ENCODE measurements around the gene SLC24A3. TPM values are rescaled to one million over a fixed set of nuclear protein-coding genes. Genes with fewer than 3 reads are reported as not detected.
A peak's percentile ranks its signal among the peaks of the same experiment; 100 is the strongest.

Gene SLC24A3
- total RNA-seq, 1 donor from 2014 or later: not detected

GRCh38 chr20:19566226-19566945, 353.9 kb downstream of the SLC24A3 start:
- intact Hi-C loops (cut with micrococcal nuclease): no loop called here
- Mint-ChIP-seq H3K4me1 (ENCODE audit: low read depth) (no peaks in the 10 kb centered on the region), H3K4me3 (ENCODE audit: low read depth) (no peak overlapping the region), H3K27me3 (ENCODE audit: low read depth) (no peaks in the 10 kb centered on the region), H3K36me3 (ENCODE audit: low read depth) (no peaks in the 10 kb centered on the region), H3K9me3 (peaks cover 6% of the 10 kb centered on the region), H3K27ac (no peak overlapping the region)
- DNase-seq (ENCODE audit: low spot score): no peak

GRCh38 chr20:19568128-19568527, 355.7 kb downstream of the SLC24A3 start:
- no peak overlapping the region for H3K27ac Mint-ChIP-seq
- H3K9me3 Mint-ChIP-seq: peaks cover 6% of the 10 kb centered on the region
- no peak for DNase-seq (ENCODE audit: low spot score)
- H3K4me3 Mint-ChIP-seq (ENCODE audit: low read depth): no peak overlapping the region
- intact Hi-C loops (cut with micrococcal nuclease): no loop called here
- no peaks in the 10 kb centered on the region for H3K36me3 Mint-ChIP-seq (ENCODE audit: low read depth)
- no peaks in the 10 kb centered on the region for H3K4me1 Mint-ChIP-seq (ENCODE audit: low read depth)
- H3K27me3 Mint-ChIP-seq (ENCODE audit: low read depth): no peaks in the 10 kb centered on the region

GRCh38 chr20:19571996-19572395, 359.6 kb downstream of the SLC24A3 start:
- Mint-ChIP-seq H3K4me1 (ENCODE audit: low read depth) (no peaks in the 10 kb centered on the region), H3K27me3 (ENCODE audit: low read depth) (no peaks in the 10 kb centered on the region), H3K36me3 (ENCODE audit: low read depth) (no peaks in the 10 kb centered on the region), H3K27ac (no peak overlapping the region), H3K9me3 (peaks cover 6% of the 10 kb centered on the region), H3K4me3 (ENCODE audit: low read depth) (no peak overlapping the region)
- DNase-seq (ENCODE audit: low spot score): no peak
- intact Hi-C loops (cut with micrococcal nuclease): no loop called here

GRCh38 chr20:19577692-19578091, 365.2 kb downstream of the SLC24A3 start:
- H3K9me3 Mint-ChIP-seq: no peaks in the 10 kb centered on the region
- no peaks in the 10 kb centered on the region for H3K4me1 Mint-ChIP-seq (ENCODE audit: low read depth)
- intact Hi-C loops (cut with micrococcal nuclease): no loop called here
- peaks cover 2% of the 10 kb centered on the region for H3K27me3 Mint-ChIP-seq (ENCODE audit: low read depth)
- no peak overlapping the region for H3K27ac Mint-ChIP-seq
- H3K36me3 Mint-ChIP-seq (ENCODE audit: low read depth): no peaks in the 10 kb centered on the region
- no peak overlapping the region for H3K4me3 Mint-ChIP-seq (ENCODE audit: low read depth)
- DNase-seq (ENCODE audit: low spot score): no peak

GRCh38 chr20:19582782-19583181, 370.3 kb downstream of the SLC24A3 start:
- Mint-ChIP-seq H3K27me3 (ENCODE audit: low read depth) (peaks cover 2% of the 10 kb centered on the region), H3K4me1 (ENCODE audit: low read depth) (no peaks in the 10 kb centered on the region), H3K4me3 (ENCODE audit: low read depth) (no peak overlapping the region), H3K27ac (no peak overlapping the region), H3K9me3 (no peaks in the 10 kb centered on the region), H3K36me3 (ENCODE audit: low read depth) (no peaks in the 10 kb centered on the region)
- intact Hi-C loops (cut with micrococcal nuclease): loop anchor here (1.0 kb wide), 1 partner anchor 376 kb away; no protein-coding TSS in a partner anchor
- no peak for DNase-seq (ENCODE audit: low spot score)

- Mint-ChIP-seq H3K36me3 (ENCODE audit: low read depth) (no peaks in the 10 kb centered on the region), H3K27ac (no peak overlapping the region), H3K4me3 (ENCODE audit: low read depth) (no peak overlapping the region), H3K4me1 (ENCODE audit: low read depth) (no peaks in the 10 kb centered on the region), H3K9me3 (no peaks in the 10 kb centered on the region), H3K27me3 (ENCODE audit: low read depth) (peaks cover 2% of the 10 kb centered on the region)
- DNase-seq (ENCODE audit: low spot score): peak; percentile 16
- intact Hi-C loops (cut with micrococcal nuclease): loop anchor here (1.0 kb wide), 1 partner anchor 377 kb away; no protein-coding TSS in a partner anchor
Observed at GRCh38 chr20:19583532-19584175, 371.2 kb downstream of the SLC24A3 start.

- Mint-ChIP-seq H3K27me3 (ENCODE audit: low read depth) (no peaks in the 10 kb centered on the region), H3K4me1 (ENCODE audit: low read depth) (peaks cover 7% of the 10 kb centered on the region), H3K27ac (no peak overlapping the region), H3K4me3 (ENCODE audit: low read depth) (no peak overlapping the region), H3K9me3 (no peaks in the 10 kb centered on the region), H3K36me3 (ENCODE audit: low read depth) (no peaks in the 10 kb centered on the region)
- intact Hi-C loops (cut with micrococcal nuclease): no loop called here
- DNase-seq (ENCODE audit: low spot score): no peak
Observed at GRCh38 chr20:19588241-19588640, 375.8 kb downstream of the SLC24A3 start.

DNA sequence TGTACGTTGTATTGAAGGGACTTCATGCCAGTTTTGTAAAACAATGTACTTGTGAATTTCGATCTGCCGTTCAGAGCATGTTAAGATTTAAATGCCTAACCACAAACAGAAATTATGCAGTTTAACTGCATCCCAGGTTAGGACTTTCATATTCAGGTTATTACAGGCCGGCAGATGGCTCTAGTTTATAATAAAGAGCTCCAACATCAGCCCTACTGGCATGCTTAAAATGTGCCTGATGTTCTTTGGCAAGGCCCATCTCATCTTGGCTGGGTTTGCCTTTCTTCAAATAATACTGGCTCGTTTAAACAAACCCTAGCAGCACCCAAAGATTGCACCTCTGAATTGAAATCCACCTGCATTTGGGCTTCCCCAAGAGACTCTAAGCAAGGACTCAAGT, 376.3 kb downstream of the SLC24A3 start:
- H3K36me3 Mint-ChIP-seq (ENCODE audit: low read depth): no peaks in the 10 kb centered on the region
- no peak for DNase-seq (ENCODE audit: low spot score)
- no peak overlapping the region for H3K27ac Mint-ChIP-seq
- no peaks in the 10 kb centered on the region for H3K27me3 Mint-ChIP-seq (ENCODE audit: low read depth)
- intact Hi-C loops (cut with micrococcal nuclease): no loop called here
- no peaks in the 10 kb centered on the region for H3K9me3 Mint-ChIP-seq
- no peak overlapping the region for H3K4me3 Mint-ChIP-seq (ENCODE audit: low read depth)
- peaks cover 7% of the 10 kb centered on the region for H3K4me1 Mint-ChIP-seq (ENCODE audit: low read depth)

- intact Hi-C loops (cut with micrococcal nuclease): no loop called here
- H3K27me3 Mint-ChIP-seq (ENCODE audit: low read depth): no peaks in the 10 kb centered on the region
- H3K27ac Mint-ChIP-seq: no peak overlapping the region
- no peak for DNase-seq (ENCODE audit: low spot score)
- H3K9me3 Mint-ChIP-seq: no peaks in the 10 kb centered on the region
- peaks cover 7% of the 10 kb centered on the region for H3K4me1 Mint-ChIP-seq (ENCODE audit: low read depth)
- no peak overlapping the region for H3K4me3 Mint-ChIP-seq (ENCODE audit: low read depth)
- H3K36me3 Mint-ChIP-seq (ENCODE audit: low read depth): no peaks in the 10 kb centered on the region
Observed at GRCh38 chr20:19589787-19590362, 377.4 kb downstream of the SLC24A3 start.

DNA sequence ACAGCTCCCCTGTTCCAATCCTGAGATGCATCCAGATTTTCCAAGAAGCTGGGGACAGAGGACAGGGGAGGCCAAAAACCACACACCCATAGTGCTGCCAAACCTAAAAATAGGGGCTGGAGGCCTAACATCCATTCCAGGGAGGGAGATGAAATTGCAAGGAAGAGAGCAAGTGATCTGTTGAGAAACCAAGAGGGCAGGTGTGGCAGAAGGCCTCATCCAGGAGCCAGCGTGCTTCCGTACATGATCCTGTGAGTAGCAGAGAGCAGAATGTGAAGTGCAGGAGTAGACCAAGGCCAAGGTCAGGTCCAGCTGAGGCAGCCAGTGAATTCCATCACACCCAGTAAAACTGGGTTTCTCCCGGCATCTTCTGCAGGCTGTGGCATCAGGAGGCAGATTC, 377.9 kb downstream of the SLC24A3 start:
- intact Hi-C loops (cut with micrococcal nuclease): no loop called here
- Mint-ChIP-seq H3K36me3 (ENCODE audit: low read depth) (no peaks in the 10 kb centered on the region), H3K9me3 (no peaks in the 10 kb centered on the region), H3K4me1 (ENCODE audit: low read depth) (peaks cover 7% of the 10 kb centered on the region), H3K4me3 (ENCODE audit: low read depth) (no peak overlapping the region), H3K27ac (no peak overlapping the region), H3K27me3 (ENCODE audit: low read depth) (no peaks in the 10 kb centered on the region)
- no peak for DNase-seq (ENCODE audit: low spot score)

DNA sequence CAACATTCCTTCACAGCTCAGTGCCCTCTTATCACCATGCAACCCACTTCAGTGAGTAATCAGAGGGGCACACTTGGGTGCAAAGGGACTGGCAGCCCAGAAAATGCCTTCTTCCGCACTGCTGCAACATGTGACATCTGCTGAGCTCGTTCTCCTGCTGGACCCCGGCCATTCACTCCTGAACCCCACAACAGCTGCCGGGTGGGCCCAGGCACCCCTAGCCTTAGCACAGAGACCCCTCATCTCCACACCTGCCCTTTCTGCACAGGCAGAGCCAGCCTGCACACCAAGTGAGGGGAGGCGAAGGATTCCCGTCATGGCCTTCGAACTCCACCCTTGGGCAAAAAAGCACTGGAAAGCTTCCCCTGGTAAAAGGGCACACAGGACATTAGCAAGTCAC, 381.3 kb downstream of the SLC24A3 start:
- peaks cover 7% of the 10 kb centered on the region for H3K4me1 Mint-ChIP-seq (ENCODE audit: low read depth)
- H3K36me3 Mint-ChIP-seq (ENCODE audit: low read depth): no peaks in the 10 kb centered on the region
- no peaks in the 10 kb centered on the region for H3K9me3 Mint-ChIP-seq
- intact Hi-C loops (cut with micrococcal nuclease): no loop called here
- H3K27me3 Mint-ChIP-seq (ENCODE audit: low read depth): no peaks in the 10 kb centered on the region
- no peak for DNase-seq (ENCODE audit: low spot score)
- H3K4me3 Mint-ChIP-seq (ENCODE audit: low read depth): no peak overlapping the region
- no peak overlapping the region for H3K27ac Mint-ChIP-seq

DNA sequence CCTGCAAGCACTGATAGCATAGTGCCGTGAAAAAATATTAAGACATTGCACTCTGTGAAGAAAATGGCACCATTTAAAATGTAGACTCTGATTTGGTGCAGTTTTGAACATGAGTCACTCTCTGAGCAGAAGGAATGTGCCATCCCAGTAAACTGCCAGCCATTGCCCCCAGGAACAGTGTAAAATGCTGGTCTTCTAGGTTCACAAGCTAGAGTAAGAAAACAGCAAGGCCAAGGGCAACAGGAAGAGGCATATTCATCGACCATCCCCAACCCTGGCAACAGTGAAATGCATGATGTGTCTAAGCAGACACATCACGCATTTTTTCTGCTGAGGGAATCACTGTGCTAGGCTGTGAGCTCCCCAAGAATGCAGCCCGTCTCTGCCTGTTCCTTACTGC, 382.5 kb downstream of the SLC24A3 start:
- Mint-ChIP-seq H3K27ac (no peak overlapping the region), H3K4me1 (ENCODE audit: low read depth) (peaks cover 7% of the 10 kb centered on the region)
- intact Hi-C loops (cut with micrococcal nuclease): no loop called here

GRCh38 chr20:19598117-19598850, 385.8 kb downstream of the SLC24A3 start:
- Mint-ChIP-seq H3K27ac (no peak overlapping the region), H3K4me1 (ENCODE audit: low read depth) (no peaks in the 10 kb centered on the region), H3K4me3 (ENCODE audit: low read depth) (no peak overlapping the region), H3K36me3 (ENCODE audit: low read depth) (no peaks in the 10 kb centered on the region), H3K27me3 (ENCODE audit: low read depth) (no peaks in the 10 kb centered on the region), H3K9me3 (no peaks in the 10 kb centered on the region)
- intact Hi-C loops (cut with micrococcal nuclease): no loop called here
- no peak for DNase-seq (ENCODE audit: low spot score)

More for the DNA sequence above, 382.5 kb downstream of the SLC24A3 start:
- Mint-ChIP-seq H3K4me3 (ENCODE audit: low read depth) (no peak overlapping the region), H3K36me3 (ENCODE audit: low read depth) (no peaks in the 10 kb centered on the region), H3K27me3 (ENCODE audit: low read depth) (no peaks in the 10 kb centered on the region), H3K9me3 (no peaks in the 10 kb centered on the region)
- DNase-seq (ENCODE audit: low spot score): no peak

All from activated T-helper 2 cell treated with anti-CD3 and anti-CD28 coated beads, Interferon-gamma antibody, Interleukin-2, Interleukin-4, amounts not matched to agents 10 μg/mL and 5 μg/mL and 100 μg/mL, durations not matched to agents 14 hours and 24 hours and 36 hours (primary cell).